HL-60 (cell line): ENCODE data around the gene SLC4A4.

ENCODE experiments used
- POLR2AphosphoS5 ChIP-seq: IDR thresholded peaks from 2 replicates; pipeline ENCODE4 v1.6.1; 2012; ENCODE audit warnings: low read depth
- TF ChIP-seq, protein P1 (sequence below): IDR thresholded peaks from one replicate; pipeline ENCODE4 v1.5.1; 2011; ENCODE audit warnings: low read length, control low read depth, inconsistent platforms; ENCODE audit not compliant: insufficient read depth
- TF ChIP-seq, protein P2 (sequence below): IDR thresholded peaks from 2 replicates; pipeline ENCODE4 v1.6.1; 2012; ENCODE audit warnings: low read depth; ENCODE audit not compliant: insufficient replicate concordance

DNA sequence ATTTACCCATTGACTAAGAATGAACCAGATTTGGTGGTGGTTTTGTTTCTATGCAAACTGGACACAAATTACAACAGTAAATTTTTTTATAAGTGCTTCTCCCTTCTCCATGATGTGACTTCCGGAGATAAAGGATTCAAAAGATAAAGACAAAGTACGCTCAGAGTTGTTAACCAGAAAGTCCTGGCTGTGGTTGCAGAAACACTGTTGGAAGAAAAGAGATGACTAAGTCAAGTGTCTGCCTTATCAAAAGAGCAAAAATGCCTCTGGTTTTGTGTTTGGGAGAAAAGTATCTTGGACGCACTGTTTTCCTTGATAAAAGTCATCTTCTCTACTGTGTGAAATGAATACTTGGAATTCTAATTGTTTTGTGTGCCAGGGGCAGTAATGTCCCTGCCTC is 231.7 kb downstream of the SLC4A4 start:
- TF ChIP-seq, protein P1, sequence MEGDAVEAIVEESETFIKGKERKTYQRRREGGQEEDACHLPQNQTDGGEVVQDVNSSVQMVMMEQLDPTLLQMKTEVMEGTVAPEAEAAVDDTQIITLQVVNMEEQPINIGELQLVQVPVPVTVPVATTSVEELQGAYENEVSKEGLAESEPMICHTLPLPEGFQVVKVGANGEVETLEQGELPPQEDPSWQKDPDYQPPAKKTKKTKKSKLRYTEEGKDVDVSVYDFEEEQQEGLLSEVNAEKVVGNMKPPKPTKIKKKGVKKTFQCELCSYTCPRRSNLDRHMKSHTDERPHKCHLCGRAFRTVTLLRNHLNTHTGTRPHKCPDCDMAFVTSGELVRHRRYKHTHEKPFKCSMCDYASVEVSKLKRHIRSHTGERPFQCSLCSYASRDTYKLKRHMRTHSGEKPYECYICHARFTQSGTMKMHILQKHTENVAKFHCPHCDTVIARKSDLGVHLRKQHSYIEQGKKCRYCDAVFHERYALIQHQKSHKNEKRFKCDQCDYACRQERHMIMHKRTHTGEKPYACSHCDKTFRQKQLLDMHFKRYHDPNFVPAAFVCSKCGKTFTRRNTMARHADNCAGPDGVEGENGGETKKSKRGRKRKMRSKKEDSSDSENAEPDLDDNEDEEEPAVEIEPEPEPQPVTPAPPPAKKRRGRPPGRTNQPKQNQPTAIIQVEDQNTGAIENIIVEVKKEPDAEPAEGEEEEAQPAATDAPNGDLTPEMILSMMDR: no peak
- no peak for TF ChIP-seq POLR2AphosphoS5
- TF ChIP-seq, protein P2, sequence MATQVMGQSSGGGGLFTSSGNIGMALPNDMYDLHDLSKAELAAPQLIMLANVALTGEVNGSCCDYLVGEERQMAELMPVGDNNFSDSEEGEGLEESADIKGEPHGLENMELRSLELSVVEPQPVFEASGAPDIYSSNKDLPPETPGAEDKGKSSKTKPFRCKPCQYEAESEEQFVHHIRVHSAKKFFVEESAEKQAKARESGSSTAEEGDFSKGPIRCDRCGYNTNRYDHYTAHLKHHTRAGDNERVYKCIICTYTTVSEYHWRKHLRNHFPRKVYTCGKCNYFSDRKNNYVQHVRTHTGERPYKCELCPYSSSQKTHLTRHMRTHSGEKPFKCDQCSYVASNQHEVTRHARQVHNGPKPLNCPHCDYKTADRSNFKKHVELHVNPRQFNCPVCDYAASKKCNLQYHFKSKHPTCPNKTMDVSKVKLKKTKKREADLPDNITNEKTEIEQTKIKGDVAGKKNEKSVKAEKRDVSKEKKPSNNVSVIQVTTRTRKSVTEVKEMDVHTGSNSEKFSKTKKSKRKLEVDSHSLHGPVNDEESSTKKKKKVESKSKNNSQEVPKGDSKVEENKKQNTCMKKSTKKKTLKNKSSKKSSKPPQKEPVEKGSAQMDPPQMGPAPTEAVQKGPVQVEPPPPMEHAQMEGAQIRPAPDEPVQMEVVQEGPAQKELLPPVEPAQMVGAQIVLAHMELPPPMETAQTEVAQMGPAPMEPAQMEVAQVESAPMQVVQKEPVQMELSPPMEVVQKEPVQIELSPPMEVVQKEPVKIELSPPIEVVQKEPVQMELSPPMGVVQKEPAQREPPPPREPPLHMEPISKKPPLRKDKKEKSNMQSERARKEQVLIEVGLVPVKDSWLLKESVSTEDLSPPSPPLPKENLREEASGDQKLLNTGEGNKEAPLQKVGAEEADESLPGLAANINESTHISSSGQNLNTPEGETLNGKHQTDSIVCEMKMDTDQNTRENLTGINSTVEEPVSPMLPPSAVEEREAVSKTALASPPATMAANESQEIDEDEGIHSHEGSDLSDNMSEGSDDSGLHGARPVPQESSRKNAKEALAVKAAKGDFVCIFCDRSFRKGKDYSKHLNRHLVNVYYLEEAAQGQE: no peak
